ENCODE data around the gene ACER1.
"Not testable (repeated sequence)": the region's sequence is repeated elsewhere in the genome, so short reads cannot be mapped to it uniquely, and the experiment has no call there.

The ACER1 gene

DNA sequence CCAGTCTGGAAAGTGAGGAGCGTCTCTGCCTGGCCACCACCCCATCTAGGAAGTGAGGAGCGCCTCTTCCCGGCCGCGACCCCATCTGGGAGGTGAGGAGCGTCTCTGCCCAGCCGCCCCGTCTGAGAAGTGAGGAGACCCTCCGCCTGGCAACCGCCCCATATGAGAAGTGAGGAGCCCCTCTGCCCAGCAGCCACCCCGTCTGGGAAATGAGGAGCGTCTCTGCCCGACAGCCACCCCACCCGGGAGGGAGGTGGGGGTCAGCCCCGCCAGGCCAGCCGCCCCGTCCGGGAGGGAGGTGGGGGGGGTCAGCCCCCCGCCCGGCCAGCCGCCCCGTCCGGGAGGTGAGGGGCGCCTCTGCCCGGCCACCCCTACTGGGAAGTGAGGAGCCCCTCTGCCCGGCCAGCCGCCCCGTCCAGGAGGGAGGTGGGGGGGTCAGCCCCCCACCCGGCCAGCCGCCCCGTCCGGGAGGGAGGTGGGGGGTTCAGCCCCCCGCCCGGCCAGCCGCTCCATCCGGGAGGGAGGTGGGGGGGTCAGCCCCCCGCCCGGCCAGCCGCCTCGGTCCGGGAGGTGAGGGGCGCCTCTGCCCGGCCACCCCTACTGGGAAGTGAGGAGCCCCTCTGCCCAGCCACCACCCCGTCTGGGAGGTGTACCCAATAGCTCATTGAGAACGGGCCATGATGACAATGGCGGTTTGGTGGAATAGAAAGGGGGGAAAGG is 22.1 kb upstream of the ACER1 start:
- not testable (repeated sequence) for DNase-seq (ENCODE audit: low read depth)

DNA sequence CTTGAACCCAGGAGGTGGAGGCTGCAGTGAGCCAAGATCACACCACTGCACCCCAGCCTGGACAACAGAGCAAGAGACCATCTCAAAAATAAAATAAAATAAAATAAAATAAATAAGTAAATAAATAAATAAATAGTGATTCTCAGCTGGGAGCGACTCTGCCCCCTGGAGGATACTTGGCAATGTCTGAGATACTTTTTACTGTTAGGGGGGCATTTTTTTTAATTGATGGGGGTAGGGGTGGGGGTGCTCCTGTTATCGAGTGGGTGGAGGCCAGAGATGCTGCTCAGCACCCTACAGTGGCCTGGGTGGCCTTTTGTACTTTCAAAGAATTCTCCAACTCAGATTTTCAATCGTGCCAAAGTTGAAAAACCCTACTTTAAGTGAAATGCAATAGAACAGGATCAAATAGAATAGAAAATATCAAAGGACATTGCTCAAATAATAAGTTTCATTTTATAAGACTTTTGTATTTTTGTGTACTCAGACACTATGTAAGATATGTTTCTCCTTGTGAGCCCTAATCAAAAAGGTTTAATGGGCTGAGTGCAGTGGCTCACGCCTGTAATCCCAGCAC is 20.8 kb upstream of the ACER1 start:
- DNase-seq (ENCODE audit: low read depth): no peak

DNA sequence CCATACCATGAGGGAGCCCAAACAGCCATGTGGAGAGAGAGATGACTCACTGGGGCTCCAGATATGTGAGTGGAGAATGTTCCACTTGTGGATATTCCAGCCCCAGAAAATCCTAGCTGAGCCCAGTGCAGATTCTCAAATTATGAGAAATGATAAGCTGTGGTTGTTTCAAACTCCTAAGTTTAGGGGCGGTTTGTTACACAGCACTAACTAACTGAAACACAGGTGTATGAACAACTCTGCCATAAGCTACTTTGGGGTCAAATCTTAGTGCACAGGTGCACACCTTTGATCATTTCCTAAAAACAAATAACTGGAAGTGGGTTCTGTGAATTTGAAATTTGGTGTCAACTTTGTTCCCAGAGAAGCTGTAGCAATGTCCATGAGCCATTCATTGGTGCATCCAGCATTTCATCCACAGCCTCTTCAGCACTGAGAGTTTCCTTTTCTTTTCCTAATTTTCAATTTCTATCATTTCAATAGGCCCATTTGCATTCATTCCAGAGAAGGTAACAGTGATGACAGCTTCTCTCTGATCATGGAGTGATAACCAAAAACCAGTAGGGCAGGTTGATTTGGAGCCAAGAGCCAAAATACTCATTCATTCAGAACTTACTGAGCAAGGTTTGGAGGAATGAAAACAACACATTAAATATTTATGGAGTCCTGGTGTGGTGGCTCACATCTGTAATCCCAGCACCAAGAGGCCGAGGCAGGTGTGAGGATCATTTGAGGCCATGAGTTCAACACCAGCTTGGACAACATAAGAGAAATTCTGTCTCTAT is 19.2 kb upstream of the ACER1 start:
- DNase-seq (ENCODE audit: low read depth): no peak

- DNase-seq (ENCODE audit: low read depth): no peak
Observed at GRCh38 chr19:6350688-6351087, 17.3 kb upstream of the ACER1 start.

DNA sequence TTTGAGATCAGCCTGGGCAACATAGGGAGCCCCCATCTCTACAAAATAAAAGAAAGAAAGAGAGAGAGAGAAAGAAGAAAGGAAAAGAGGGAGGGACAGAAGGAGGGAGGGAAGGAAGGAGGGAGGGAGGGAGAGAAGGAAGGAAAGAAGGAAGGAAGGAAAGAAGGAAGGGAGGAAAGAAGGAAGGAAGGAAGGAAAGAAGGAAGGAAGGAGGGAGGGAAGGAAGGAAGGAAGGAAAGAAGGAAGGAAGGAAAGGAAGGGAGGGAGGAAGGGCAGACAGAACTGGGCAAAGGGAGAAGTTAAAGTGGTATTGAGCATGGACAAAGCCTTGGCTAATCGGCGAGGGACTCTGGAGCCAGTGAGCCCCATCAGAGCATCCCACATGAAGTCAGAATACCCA is 15.9 kb upstream of the ACER1 start:
- not testable (repeated sequence) for DNase-seq (ENCODE audit: low read depth)

GRCh38 chr19:6343462-6343861 is 10.1 kb upstream of the ACER1 start:
- DNase-seq (ENCODE audit: low read depth): no peak

DNA sequence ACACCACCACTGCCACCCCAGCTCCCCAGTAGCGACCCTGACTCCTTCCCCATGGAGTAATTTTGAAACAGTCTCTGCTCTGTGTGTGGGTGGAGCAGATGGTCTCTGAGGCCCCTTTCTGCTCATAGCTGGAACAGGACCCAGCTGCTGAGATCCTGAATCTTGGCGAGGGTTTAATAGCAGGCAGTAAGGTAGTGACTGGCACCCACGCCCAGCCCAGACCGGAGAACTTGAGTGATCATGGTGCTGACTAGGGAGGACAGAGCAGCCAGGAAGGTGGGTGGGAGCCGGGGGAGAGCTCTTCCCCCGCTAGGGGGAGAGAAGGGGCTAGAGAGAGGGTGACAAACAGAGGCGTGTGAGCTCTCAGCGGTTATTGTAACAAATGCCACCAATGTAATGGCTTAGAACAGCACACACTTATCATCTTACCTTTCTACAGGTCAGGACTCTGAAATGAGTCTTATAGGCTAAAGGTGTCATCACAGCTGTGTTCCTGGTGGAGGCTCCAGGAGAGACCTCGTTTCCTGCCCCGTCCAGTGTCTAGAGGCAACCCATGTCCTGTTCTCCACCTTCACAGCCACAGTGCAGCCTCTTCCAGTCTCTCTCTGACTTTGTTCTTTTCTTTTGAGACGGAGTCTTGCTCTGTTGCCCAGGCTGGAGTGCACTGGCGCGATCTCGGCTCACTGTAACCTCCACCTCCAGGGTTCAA is 7.2 kb upstream of the ACER1 start:
- no peak for DNase-seq (ENCODE audit: low read depth)

DNA sequence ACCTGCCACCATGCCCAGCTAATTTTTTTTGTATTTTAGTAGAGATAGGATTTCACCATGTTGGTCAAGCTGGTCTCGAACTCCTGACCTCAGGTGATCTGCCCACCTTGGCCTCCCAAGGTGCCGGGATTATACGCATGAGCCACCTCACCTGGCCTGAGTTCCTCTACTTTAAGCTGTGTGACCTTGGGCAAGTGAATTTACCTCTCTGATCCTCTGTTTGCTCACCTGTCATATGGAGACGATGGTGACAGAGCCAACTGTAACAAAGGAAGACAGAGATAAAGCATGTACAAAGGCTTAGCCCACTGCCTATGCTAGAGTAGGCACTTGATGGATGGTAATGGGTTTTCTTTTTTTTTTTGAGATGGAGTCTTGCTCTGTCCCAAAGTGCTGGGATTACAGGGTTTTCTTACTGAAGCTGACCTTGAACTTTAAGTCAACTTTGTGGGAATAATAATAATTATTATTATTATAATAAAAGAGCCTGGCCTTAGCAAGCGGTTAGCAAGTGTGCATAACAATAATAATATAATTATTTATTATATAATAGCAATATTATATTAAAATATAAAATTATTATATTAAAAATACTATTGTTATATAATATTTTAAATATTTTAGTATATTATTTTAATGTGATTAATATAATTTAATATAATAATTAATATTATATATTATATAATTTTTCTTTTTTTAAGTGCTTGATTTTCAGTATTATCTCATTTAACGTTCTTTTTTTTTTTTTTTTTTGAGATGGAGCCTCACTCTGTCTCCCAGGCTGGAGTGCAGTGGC is 1.3 kb upstream of the ACER1 start:
- no peak for DNase-seq (ENCODE audit: low read depth)

- DNase-seq (ENCODE audit: low read depth): no peak
Observed at GRCh38 chr19:6326815-6327214, 6.6 kb downstream of the ACER1 start.

- no peak for DNase-seq (ENCODE audit: low read depth)
Observed at GRCh38 chr19:6325614-6326013, 7.8 kb downstream of the ACER1 start.

DNA sequence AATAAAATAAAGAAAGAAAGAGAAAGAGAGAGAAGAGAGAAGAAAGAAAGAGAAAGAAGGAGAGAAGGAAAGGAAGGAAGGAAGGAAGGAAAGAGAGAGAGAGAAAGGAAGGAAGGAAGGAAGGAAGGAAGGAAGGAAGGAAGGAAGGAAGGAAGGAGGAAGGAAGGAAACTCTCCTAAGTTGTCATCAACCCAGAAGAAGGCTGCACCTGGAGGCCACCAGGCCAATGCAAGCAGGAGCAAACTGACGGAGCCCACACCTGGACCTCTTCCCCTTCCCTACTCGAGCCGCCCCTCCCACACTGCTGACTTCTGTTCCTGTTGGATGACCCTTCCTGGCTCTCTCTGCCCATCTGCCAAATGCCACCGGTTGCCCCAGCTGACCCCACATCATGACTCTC is 8.7 kb downstream of the ACER1 start:
- DNase-seq (ENCODE audit: low read depth): no peak

- no peak for DNase-seq (ENCODE audit: low read depth)
Observed at GRCh38 chr19:6322284-6322683, 11.1 kb downstream of the ACER1 start.

- no peak for DNase-seq (ENCODE audit: low read depth)
Observed at GRCh38 chr19:6319376-6319775, 14.0 kb downstream of the ACER1 start.

- no peak for DNase-seq (ENCODE audit: low read depth)
Observed at GRCh38 chr19:6318772-6319171, 14.6 kb downstream of the ACER1 start.

DNA sequence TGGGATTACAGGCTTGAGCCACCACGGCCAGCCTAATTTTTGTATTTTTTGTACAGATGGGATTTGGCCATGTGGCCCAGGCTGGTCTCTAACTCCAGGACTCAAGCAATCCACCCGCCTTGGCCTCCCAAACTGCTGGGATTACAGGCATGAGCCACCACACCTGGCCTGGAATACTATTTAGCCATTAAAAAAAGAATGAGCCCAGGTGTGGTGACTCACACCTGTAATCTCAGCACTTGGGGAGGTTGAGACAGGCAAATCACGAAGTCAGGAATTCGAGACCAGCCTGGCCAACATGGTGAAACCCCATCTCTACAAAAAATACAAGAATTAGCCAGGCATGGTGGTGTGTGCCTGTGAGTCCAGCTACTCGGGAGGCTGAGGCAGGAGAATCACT is 17.8 kb downstream of the ACER1 start:
- DNase-seq (ENCODE audit: low read depth): not testable (repeated sequence)

DNA sequence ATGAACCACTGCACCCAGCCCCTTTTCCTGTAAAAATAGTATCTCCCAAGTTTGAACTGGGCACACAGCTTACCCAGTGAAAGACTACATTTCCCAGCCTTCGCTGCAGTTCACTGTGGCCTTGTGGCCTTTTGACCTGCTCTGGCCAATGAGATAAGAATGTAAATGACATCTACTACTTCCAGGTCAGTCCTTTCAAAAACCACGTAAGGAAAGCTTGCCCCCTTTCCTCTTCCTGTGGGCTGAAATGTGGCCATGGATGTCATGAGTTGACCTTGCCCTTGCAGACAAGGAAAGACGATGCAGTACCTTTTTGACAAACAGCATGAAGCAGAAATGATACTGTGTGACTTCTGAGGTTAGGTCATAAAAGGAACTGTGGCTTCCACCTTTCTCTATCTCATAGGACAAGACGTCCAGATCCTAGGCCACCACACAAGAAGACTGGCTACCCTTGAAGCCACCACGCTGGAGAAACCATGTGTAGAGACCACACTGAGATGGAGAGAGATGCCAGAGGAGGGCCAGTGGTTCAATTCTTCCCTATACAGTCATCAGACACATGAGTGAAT is 19.9 kb downstream of the ACER1 start:
- DNase-seq (ENCODE audit: low read depth): no peak

DNA sequence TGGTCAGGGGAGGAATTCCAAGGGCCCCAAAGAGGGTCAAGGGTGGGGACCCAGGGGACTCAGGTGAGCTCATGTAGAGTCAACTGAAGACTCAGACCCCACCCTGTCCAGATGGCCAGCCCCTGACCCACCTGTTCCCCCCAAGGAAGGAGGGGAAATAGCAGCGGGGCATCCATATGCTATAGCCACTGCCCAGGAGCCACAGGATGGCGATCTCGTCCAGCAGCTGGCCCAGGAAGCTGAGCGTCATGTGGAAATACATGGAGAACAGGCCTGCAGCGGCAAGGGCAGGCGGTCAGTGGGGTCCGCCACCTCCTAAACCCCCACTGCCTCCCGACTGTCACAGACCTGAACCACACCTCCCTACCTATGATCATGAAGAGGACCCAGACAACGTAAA is 21.4 kb downstream of the ACER1 start:
- no peak for DNase-seq (ENCODE audit: low read depth)

- DNase-seq (ENCODE audit: low read depth): no peak
Observed at GRCh38 chr19:6298413-6298812, 35.0 kb downstream of the ACER1 start.

GRCh38 chr19:6297202-6297601 is 36.2 kb downstream of the ACER1 start:
- DNase-seq (ENCODE audit: low read depth): no peak

GRCh38 chr19:6292006-6292405 is 41.4 kb downstream of the ACER1 start:
- no peak for DNase-seq (ENCODE audit: low read depth)

DNA sequence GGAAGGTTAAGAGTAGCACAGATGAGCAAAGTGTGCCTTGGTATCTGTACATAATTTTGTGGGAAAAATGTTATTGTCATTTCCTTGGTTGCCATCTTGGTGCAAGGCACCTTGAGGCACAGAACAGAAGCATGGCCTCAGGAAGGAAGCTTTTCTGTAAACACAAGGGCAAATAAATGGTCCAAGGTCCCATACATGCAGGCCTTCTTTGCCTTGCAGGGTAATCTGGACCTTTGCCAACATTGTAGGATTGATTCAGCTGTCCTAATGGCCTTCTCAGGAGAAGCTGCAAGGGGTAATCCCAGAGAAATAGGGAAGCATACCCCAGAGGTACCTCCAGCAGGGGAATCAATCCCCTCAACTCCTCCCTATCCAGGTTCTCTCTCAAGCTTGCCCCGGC is 44.7 kb downstream of the ACER1 start:
- no peak for DNase-seq (ENCODE audit: low read depth)
